ENCODE results near the gene CACNB1.
"Not testable (repeated sequence)": the region's sequence is repeated elsewhere in the genome, so short reads cannot be mapped to it uniquely, and the experiment has no call there.

The CACNB1 gene

DNA sequence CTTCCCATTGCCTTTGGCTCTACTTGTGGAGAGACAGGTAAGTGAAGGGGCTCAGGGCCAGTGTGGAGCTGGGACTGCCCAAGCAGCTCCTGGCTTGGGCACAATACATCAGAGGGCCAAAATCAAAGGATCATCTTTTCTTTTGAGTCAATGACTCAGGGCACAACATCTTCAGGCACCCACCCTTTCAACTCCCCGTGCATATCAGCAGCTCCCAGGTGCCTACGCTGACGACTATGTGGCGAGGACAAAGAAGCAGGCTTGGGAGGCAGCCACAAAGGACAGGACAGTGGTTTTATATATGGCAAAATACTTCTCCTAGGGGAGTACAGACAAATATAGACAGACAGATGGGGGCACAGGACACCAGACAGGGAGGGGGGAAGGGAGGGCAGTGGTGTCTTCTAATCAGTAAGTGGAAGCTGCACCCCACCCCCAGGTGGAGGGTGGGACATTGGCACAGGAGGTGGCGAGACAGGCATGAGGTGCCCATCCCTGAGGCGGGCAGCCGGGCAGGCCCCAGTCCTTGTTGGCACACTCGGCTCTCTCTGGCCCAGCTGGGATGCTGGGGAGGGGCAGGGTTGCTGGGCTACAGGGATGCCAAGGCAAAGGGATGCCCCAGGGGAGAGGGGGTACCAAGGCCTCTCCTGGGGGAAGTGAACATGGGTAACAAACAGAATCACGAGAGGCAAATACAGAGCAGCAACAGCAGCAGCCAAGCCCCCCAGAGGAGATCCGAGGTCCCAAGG, 23.8 kb downstream of the CACNB1 start:
- DNase-seq = no peak

GRCh38 chr17:39173080-39173479, 24.4 kb downstream of the CACNB1 start:
- DNase-seq = no peak

GRCh38 chr17:39171933-39172332, 25.5 kb downstream of the CACNB1 start:
- DNase-seq = no peak

DNA sequence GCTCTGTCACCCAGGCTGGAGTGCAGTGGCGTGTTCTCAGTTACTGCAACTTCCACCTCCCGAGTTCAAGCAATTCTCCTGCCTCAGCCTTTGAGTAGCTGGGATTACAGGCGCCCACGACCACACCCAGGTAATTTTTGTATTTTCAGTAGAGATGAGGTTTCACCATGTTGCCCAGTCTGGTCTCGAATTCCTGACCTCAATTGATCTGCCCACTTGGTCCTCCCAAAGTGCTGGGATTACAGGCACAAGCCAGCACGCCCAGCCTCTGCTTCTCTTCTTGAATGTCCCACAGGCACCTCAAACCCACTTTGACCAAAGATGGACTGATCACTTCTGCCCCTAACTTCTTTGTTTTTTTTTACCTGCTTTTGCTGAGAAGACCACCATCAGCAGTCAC, 26.9 kb downstream of the CACNB1 start:
- no peak for DNase-seq

DNA sequence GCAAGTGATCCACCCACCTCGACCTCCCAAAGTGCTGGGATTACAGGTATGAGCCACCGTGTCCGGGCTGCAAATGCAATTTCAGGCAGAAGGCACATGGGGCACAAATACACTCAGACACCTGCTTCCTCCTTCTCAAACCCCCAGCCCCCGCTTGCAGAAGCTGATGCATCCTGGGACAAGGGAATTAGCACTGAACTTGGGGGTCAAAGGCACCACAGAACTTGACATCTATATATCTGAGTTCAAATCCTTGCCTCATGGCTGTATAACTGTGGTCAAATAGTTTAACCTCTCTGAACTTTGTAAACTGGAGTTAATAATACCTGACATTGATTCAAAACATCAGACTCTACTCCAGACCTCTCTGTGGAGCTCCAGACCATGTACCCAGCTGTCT, 27.4 kb downstream of the CACNB1 start:
- DNase-seq = no peak

DNA sequence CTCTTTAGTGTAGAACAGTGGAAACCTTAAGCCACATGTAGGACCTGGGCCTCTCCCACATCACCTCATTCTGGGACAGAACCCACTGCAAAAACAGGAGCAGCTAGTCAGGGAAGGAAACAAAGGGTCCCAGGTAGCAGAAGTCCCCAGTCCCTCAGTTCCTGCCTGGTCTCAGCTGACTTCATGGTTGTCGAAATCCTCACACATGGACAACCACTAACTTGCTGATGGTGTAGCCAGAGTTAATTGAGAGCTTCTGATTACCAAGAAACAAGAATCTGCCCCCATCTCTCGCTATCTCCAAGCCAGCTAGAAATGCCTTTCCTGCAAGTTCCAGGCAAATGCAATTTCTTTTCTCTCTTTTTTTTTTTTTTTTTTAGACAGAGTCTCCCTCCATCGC, 28.0 kb downstream of the CACNB1 start:
- DNase-seq = no peak

- DNase-seq = no peak
These were observed 28.4 kb downstream of the CACNB1 start for GRCh38 chr17:39169101-39169500.

DNA sequence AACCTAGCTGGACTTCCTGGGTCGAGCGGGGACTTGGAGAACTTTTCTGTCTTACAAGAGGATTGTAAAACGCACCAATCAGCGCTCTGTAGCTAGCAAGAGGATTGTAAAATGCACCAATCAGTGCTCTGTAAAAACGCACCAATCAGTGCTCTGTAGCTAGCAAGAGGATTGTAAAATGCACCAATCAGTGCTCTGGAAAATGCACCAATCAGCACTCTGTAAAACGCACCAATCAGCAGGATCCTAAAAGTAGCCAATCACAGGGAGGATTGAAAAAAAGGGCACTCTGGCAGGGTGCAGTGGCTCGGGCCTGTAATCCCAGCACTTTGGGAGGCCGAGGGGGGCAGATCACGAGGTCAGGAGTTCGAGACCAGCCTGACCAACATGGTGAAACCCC, 29.0 kb downstream of the CACNB1 start:
- DNase-seq = not testable (repeated sequence)

DNA sequence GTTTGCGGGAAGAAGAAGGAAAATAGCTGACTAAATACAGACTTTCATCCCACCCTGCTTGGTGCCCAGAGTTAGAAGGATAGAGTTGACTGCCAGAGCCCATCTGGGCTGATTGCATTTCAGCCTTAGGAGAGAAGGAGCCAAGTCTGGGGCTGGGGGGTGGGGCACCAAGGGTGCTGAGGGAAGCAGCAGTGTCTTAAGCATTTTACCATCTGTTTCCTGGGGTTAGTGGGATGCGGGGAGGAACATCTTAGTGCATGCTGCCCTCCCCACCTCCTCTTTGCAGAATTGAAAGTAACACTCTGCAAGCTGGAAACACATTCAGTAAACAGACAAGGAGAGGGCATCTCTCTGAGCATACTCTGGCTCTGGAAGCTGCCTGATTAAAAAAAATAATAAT, 30.0 kb downstream of the CACNB1 start:
- DNase-seq = no peak

GRCh38 chr17:39166437-39167335, 30.8 kb downstream of the CACNB1 start:
- DNase-seq = peak in 1 of 3 experiments; percentile 41

DNA sequence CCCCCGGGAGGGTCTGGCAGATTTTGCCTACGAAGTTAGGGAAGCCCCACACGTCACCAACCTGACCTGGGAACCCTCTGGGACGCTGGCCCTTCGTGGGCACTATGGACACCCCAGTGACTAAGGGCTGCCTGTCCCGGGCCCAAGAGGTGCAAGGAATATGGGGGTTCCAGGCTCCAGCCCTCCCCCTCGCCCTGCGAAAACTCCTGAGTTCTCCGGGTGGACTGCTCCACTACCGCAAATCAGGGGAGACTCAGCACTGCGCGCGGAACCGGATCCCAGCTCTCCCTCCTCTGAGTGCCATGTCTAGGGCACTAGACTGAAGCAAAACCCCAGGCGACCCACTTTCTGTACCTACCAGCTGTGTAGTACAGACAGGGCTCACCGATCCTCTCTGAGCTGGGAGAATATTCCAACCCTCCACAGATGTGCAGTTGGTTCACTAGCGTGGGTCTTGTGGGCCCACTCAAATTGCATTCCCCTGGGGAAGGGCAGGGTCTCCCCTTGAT, 31.6 kb downstream of the CACNB1 start, which contains the start of gene ARL5C:
Gene ARL5C (minus strand): TSS at position 321 of the 509 bp plus-strand sequence. CDS start 401 bp downstream, outside the sequence.
- DNase-seq = no peak

DNA sequence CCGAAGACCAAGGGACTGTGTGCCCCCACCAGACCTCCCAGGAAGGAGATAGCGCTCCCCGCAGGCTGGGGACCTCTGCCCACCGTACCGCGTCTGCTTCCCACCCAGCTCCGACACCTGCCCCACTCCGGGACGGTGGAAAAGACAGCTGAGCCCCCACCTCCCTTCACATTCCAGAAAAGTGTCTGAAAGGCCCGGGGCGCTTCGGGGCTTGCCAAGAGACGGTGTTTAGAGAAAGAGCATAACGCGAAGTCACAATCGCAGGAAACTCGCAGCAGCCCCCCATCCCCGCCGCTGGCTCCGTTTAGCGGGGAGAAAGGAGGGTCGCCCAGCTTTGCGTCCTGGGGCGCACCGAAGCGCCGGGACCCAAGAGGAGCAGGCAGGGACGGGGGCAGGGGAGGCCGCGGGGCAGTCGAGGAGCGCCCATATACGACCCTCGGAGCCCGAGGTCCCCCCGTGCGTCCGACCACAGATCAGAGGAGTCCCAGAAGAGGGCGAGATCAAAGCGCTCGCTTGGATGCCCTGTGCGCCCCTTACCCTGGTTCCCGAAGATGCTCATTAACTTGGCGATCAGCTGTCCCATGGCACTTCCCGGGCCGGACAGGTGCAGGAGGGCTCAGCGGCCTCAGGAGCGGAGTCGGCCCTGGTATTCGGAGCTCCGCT, 32.2 kb downstream of the CACNB1 start:
- DNase-seq = no peak

- peak in 1 of 3 experiments; percentile 39 for DNase-seq
These were observed 32.8 kb downstream of the CACNB1 start for GRCh38 chr17:39164675-39165143.

DNA sequence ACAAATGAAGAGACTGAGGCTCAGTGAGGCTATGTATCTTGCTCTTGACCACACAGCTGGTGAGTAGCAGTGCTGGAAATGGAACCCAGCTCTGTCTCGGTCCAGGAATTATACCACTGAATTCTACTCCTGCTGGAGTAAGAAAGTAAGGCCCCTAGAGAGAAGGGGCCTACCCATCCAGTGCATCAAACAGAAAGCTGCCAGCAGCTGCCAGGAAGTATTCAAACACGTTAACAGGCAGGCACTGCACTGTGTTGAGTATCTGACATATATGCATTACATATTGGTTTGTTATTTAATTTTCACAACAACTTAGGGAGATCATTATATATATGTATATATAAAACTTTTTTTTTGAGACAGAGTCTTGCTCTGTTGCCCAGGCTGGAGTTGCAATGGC, 35.5 kb downstream of the CACNB1 start:
- DNase-seq = no peak

- DNase-seq = no peak
These were observed 38.8 kb downstream of the CACNB1 start for GRCh38 chr17:39158623-39159022.

- DNase-seq = no peak
These were observed 41.0 kb downstream of the CACNB1 start for GRCh38 chr17:39156491-39156890.

- DNase-seq = no peak
These were observed 41.8 kb downstream of the CACNB1 start for GRCh38 chr17:39155654-39156053.

- DNase-seq = peak; percentile 85 to 94 (median 89)
These were observed 43.8 kb downstream of the CACNB1 start for GRCh38 chr17:39153599-39154051.

DNA sequence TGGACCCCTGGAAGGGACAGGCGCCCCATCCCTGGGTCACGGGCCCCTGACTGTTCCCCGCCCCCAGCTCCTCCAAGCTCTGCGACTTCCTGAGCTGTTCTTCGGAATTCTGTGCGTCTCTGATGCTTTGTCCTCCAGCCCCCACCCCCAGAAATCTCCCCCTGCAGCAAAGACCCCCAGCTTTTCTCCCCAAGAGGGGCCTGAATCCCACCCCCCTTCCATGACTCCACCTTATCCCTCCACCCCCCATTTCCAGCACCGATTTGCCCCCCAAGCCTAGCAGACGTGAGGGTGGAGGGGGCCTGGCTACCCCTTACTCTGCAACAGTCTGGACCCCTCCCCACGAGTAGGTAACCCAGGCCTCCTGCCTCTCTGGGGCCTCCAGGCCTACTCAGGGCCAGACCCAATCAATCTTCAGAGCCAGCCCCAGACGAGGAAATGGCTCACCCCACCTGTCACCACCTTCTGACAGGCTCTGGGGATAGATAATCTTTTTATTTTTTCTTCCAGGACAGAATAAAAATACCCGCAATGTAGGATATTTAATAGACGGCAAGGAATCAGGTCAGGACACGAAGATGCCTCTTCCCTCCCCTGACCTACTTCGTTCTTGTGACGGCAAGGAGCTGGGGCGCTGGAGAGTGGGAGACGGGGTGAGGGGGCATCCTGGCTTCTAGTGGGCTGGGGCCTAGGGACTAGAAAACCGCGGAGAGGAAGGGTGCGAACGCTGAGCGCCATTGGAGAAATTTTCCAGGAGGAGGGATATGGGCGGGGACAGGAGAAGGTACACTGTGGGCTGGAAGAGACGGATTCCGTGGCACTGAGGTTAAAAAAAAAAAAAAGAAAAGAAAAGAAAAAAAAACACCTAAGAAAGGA, 45.3 kb downstream of the CACNB1 start:
- DNase-seq = peak in 2 of 3 experiments; percentile 58 to 59

- peak in 2 of 3 experiments; percentile 33 to 36 for DNase-seq
These were observed 46.1 kb downstream of the CACNB1 start, which contains the start of gene PLXDC1 for GRCh38 chr17:39151150-39151942. Gene PLXDC1, minus strand, starts transcription at chr17:39151637. Its CDS starts 200 bp downstream, at chr17:39151437.

DNA sequence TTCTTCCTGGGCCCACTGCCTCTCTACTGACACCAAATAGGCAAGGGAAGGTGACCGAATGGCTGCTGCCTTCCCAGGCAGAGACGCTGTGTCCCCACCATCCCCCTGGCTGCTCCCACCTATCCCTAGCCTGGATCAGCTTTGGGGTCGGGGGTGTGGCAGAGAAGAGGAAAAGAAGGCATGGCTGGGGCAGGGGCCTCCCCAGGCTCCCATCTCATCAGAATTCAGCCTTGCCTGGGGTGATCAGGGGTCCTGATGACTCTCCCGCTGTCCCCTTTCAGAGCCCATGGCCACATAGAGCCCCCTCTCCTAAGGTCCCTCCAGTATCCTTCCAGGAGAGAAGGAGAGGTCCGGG, 46.7 kb downstream of the CACNB1 start:
- no peak for DNase-seq

All from NCI-H1417 (cell line).